Measurements from ENCODE around the gene KCNMB1. TPM values are rescaled to one million over a fixed set of nuclear protein-coding genes. Genes with fewer than 3 reads are reported as not detected.

Gene KCNMB1
- total and polyA plus RNA-seq, 10 of the 15 experiments (the other 5 are each of a cell fraction or from before 2014, with no cell fraction given), result 1.2 to 3.6 (median 2.6) TPM

DNA sequence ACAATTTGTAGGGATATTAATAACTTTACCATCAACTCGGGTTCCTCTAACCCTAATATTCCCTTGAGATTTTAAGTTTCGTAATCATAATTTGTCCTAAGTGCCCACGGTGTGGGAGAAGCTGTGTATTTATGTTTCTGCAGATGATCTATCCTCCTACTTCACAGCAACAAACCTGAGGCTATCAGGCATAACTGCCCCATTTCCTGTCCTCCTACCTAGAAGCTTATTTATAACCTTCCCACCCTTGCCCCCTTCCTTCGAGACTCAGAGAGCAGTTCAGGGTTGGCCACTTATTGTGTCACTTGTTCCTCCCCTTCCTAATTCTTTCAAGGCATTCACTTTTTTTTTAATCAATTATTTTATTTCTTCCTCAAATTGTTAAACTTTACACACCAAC, 62.0 kb downstream of the KCNMB1 start (continued):
- TF ChIP-seq TARDBP (IDR thresholded peaks at IDR 0.05; ENCODE audit: borderline replicate concordance) (no peak), JUND (IDR thresholded peaks at IDR 0.05; ENCODE audit: low read depth, low read length) (no peak)

Other genes with a start within 250 kb of the KCNMB1 start
- gene C5orf58, start 156.4 kb downstream of the KCNMB1 start, total RNA-seq (2014; rRNA removed), result not detected in 2 replicates
- not detected in 2 replicates for gene C5orf58, start 156.4 kb downstream of the KCNMB1 start, total RNA-seq (2014; rRNA removed; fragmentation: Illumina TruSeq; extraction: Trizol)
- gene C5orf58, start 156.4 kb downstream of the KCNMB1 start, total RNA-seq (2021), result not detected in 2 replicates
- gene C5orf58, start 156.4 kb downstream of the KCNMB1 start, polyA plus RNA-seq (2011; rRNA removed), result not detected in 2 replicates
- not detected in 2 replicates for gene C5orf58, start 156.4 kb downstream of the KCNMB1 start, polyA plus RNA-seq (2014; fragmentation: Illumina TruSeq; extraction: Trizol)
- gene C5orf58, start 156.4 kb downstream of the KCNMB1 start, polyA plus RNA-seq (2014; fragmentation: Nextera tagmentation; extraction: Ambion mirVana), result under 1 TPM; 0.26 to 0.27 TPM
- gene C5orf58, start 156.4 kb downstream of the KCNMB1 start, polyA plus RNA-seq (2014; rRNA removed), result not detected in 2 replicates
- gene C5orf58, start 156.4 kb downstream of the KCNMB1 start, polyA plus RNA-seq (2016; fragmentation: Nextera tagmentation; extraction: Ambion mirVana), result under 1 TPM in 1 of 2 experiments, not detected in 1; 0.13 TPM
- 17.8 and 19.2 TPM in 2 replicates for gene LCP2, start 91.6 kb downstream of the KCNMB1 start, total RNA-seq (2014; rRNA removed)
- gene LCP2, start 91.6 kb downstream of the KCNMB1 start, total RNA-seq (2014; rRNA removed; fragmentation: Illumina TruSeq; extraction: Trizol), result 23.5 and 23.9 TPM in 2 replicates
- gene LCP2, start 91.6 kb downstream of the KCNMB1 start, total RNA-seq (2021), result 38.5 and 40.0 TPM in 2 replicates
- gene LCP2, start 91.6 kb downstream of the KCNMB1 start, polyA plus RNA-seq (2011; rRNA removed), result 45.5 and 46.7 TPM in 2 replicates
- gene LCP2, start 91.6 kb downstream of the KCNMB1 start, polyA plus RNA-seq (2014; fragmentation: Illumina TruSeq; extraction: Trizol), result 48.7 and 50.5 TPM in 2 replicates
- 1 to 10 TPM; 8.0 to 8.5 TPM for gene LCP2, start 91.6 kb downstream of the KCNMB1 start, polyA plus RNA-seq (2014; fragmentation: Nextera tagmentation; extraction: Ambion mirVana)
- 24.4 and 25.7 TPM in 2 replicates for gene LCP2, start 91.6 kb downstream of the KCNMB1 start, polyA plus RNA-seq (2014; rRNA removed)
- 10 to 100 TPM; 12.7 to 15.3 TPM for gene LCP2, start 91.6 kb downstream of the KCNMB1 start, polyA plus RNA-seq (2016; fragmentation: Nextera tagmentation; extraction: Ambion mirVana)
- gene KCNIP1, start 114.7 kb upstream of the KCNMB1 start, total RNA-seq (2014; rRNA removed), result not detected in 2 replicates
- not detected in 2 replicates for gene KCNIP1, start 114.7 kb upstream of the KCNMB1 start, total RNA-seq (2014; rRNA removed; fragmentation: Illumina TruSeq; extraction: Trizol)
- gene KCNIP1, start 114.7 kb upstream of the KCNMB1 start, total RNA-seq (2021), result not detected in 2 replicates
- not detected in 2 replicates for gene KCNIP1, start 114.7 kb upstream of the KCNMB1 start, polyA plus RNA-seq (2011; rRNA removed)
- gene KCNIP1, start 114.7 kb upstream of the KCNMB1 start, polyA plus RNA-seq (2014; fragmentation: Illumina TruSeq; extraction: Trizol), result not detected in 2 replicates
- not detected for gene KCNIP1, start 114.7 kb upstream of the KCNMB1 start, polyA plus RNA-seq (2014; fragmentation: Nextera tagmentation; extraction: Ambion mirVana)
- not detected in 2 replicates for gene KCNIP1, start 114.7 kb upstream of the KCNMB1 start, polyA plus RNA-seq (2014; rRNA removed)
- not detected for gene KCNIP1, start 114.7 kb upstream of the KCNMB1 start, polyA plus RNA-seq (2016; fragmentation: Nextera tagmentation; extraction: Ambion mirVana)